Urinary bladder (tissue), 4 donors: ENCODE data around the gene HSH2D. TPM values are rescaled to one million over a fixed set of nuclear protein-coding genes. Genes with fewer than 3 reads are reported as not detected.
"Not testable (repeated sequence)": the region's sequence is repeated elsewhere in the genome, so short reads cannot be mapped to it uniquely, and the experiment has no call there.

Experiments
- DNase-seq: peaks from one replicate; pipeline ENCODE4 v3.0.0-alpha.2; 2015; ENCODE audit errors: extremely low spot score
- H3K27ac ChIP-seq: one replicate; pipeline ENCODE4 v1.5.1; 2013; ENCODE audit warnings: low read depth, mild to moderate bottlenecking, moderate library complexity
- H3K36me3 ChIP-seq: one replicate; pipeline ENCODE4 v1.6.1; 2013; ENCODE audit warnings: mild to moderate bottlenecking, moderate library complexity; ENCODE audit not compliant: insufficient read depth
- H3K4me1 ChIP-seq: one replicate; pipeline ENCODE4 v1.6.1; 2013; ENCODE audit warnings: mild to moderate bottlenecking, moderate library complexity; ENCODE audit not compliant: insufficient read depth
- H3K4me3 ChIP-seq: one replicate; pipeline ENCODE4 v1.5.1; 2013; ENCODE audit warnings: low read depth, low read length
- WGBS: extraction: QIAGEN DNeasy Blood & Tissue Kit; methylation state at CpG from one replicate; pipeline ENCODE4 v1.1.7; 2013; 5-methylcytosine and 5-hydroxymethylcytosine counted together
- polyA plus RNA-seq: library from polyadenylated mRNA; stranded (reverse); fragments of 200-250 nt; gene quantifications from one replicate; pipeline ENCODE4 v1.2.3, GENCODE V29; 2013
- total RNA-seq: library from RNA; depleted of rRNA; stranded (reverse); fragments of >200 nt; gene quantifications from one replicate; pipeline ENCODE4 v1.2.3, GENCODE V29; 2014
- donor health status: healthy with polysubstance abuse.
- donor health status: healthy.

HSH2D gene
- total and polyA plus RNA-seq, 2 donors: 1.9 to 2.4 TPM

GRCh38 chr19:16155128-16155527 lies 11.6 kb downstream of the HSH2D start:
- 76% methylated on average over 1 of the region's 1 CpG for WGBS
- DNase-seq: no peak
- no peaks in the 10 kb centered on the region for H3K36me3 ChIP-seq
- no peaks in the 10 kb centered on the region for H3K4me1 ChIP-seq
- no peak overlapping the region for H3K4me3 ChIP-seq
- H3K27ac ChIP-seq: no peak overlapping the region

GRCh38 chr19:16156904-16157303 lies 13.4 kb downstream of the HSH2D start:
- Histone ChIP-seq H3K27ac (no peak overlapping the region), H3K36me3 (no peaks in the 10 kb centered on the region), H3K4me3 (no peak overlapping the region), H3K4me1 (no peaks in the 10 kb centered on the region)
- DNase-seq: no peak
- 75% methylated on average over 6 of the region's 6 CpGs for WGBS

GRCh38 chr19:16157601-16158000 lies 14.1 kb downstream of the HSH2D start:
- Histone ChIP-seq H3K4me1 (no peaks in the 10 kb centered on the region), H3K4me3 (no peak overlapping the region), H3K36me3 (no peaks in the 10 kb centered on the region), H3K27ac (no peak overlapping the region)
- DNase-seq: no peak
- WGBS: 88% methylated on average over 10 of the region's 10 CpGs

GRCh38 chr19:16159655-16160054 lies 16.2 kb downstream of the HSH2D start:
- Histone ChIP-seq H3K4me1 (no peaks in the 10 kb centered on the region), H3K4me3 (no peak overlapping the region), H3K27ac (no peak overlapping the region), H3K36me3 (no peaks in the 10 kb centered on the region)
- 90% methylated on average over 5 of the region's 5 CpGs for whole genome bisulfite sequencing
- DNase-seq: no peak

- Histone ChIP-seq H3K4me3 (no peak overlapping the region), H3K27ac (no peak overlapping the region), H3K36me3 (no peaks in the 10 kb centered on the region), H3K4me1 (no peaks in the 10 kb centered on the region)
- WGBS: 68% methylated on average over 6 of the region's 6 CpGs
- no peak for DNase-seq
Observed at GRCh38 chr19:16160445-16160942, 17.0 kb downstream of the HSH2D start.

- H3K4me3 ChIP-seq: no peak overlapping the region
- H3K4me1 ChIP-seq: no peaks in the 10 kb centered on the region
- no peaks in the 10 kb centered on the region for H3K36me3 ChIP-seq
- 72% methylated on average over 14 of the region's 14 CpGs for WGBS
- no peak overlapping the region for H3K27ac ChIP-seq
- no peak for DNase-seq
Observed at GRCh38 chr19:16160943-16161560, 17.6 kb downstream of the HSH2D start.

GRCh38 chr19:16161840-16162239 lies 18.4 kb downstream of the HSH2D start:
- Histone ChIP-seq H3K27ac (no peak overlapping the region), H3K36me3 (no peaks in the 10 kb centered on the region), H3K4me1 (no peaks in the 10 kb centered on the region), H3K4me3 (no peak overlapping the region)
- no peak for DNase-seq
- WGBS: 71% methylated on average over 3 of the region's 3 CpGs

GRCh38 chr19:16164222-16164890 lies 20.9 kb downstream of the HSH2D start:
- H3K4me3 ChIP-seq: no peak overlapping the region
- no peaks in the 10 kb centered on the region for H3K36me3 ChIP-seq
- H3K27ac ChIP-seq: no peak overlapping the region
- DNase-seq: no peak
- H3K4me1 ChIP-seq: no peaks in the 10 kb centered on the region
- WGBS: 84% methylated on average over 13 of the region's 13 CpGs

- Histone ChIP-seq H3K27ac (no peak overlapping the region), H3K4me3 (no peak overlapping the region), H3K36me3 (no peaks in the 10 kb centered on the region), H3K4me1 (no peaks in the 10 kb centered on the region)
- 89% methylated on average over 1 of the region's 1 CpG for WGBS
- DNase-seq: no peak
Observed at GRCh38 chr19:16166417-16166816, 22.9 kb downstream of the HSH2D start.

- no peaks in the 10 kb centered on the region for H3K36me3 ChIP-seq
- no peak overlapping the region for H3K4me3 ChIP-seq
- no peak for DNase-seq
- WGBS: 91% methylated on average over 5 of the region's 5 CpGs
- no peak overlapping the region for H3K27ac ChIP-seq
- H3K4me1 ChIP-seq: no peaks in the 10 kb centered on the region
Observed at GRCh38 chr19:16167055-16167454, 23.6 kb downstream of the HSH2D start.

GRCh38 chr19:16168465-16169081 lies 25.1 kb downstream of the HSH2D start:
- Histone ChIP-seq H3K36me3 (no peaks in the 10 kb centered on the region), H3K4me1 (no peaks in the 10 kb centered on the region), H3K27ac (no peak overlapping the region), H3K4me3 (no peak overlapping the region)
- DNase-seq: no peak
- 57% methylated on average over 2 of the region's 2 CpGs for WGBS

GRCh38 chr19:16170134-16170533 lies 26.6 kb downstream of the HSH2D start:
- Histone ChIP-seq H3K4me3 (no peak overlapping the region), H3K4me1 (no peaks in the 10 kb centered on the region), H3K27ac (no peak overlapping the region), H3K36me3 (no peaks in the 10 kb centered on the region)
- DNase-seq: no peak
- 88% methylated on average over 1 of the region's 1 CpG for WGBS

GRCh38 chr19:16175954-16176353 lies 32.5 kb downstream of the HSH2D start:
- H3K36me3 ChIP-seq: no peaks in the 10 kb centered on the region
- no peak overlapping the region for H3K27ac ChIP-seq
- 57% methylated on average over 2 of the region's 2 CpGs for WGBS
- DNase-seq: no peak
- H3K4me3 ChIP-seq: no peak overlapping the region
- H3K4me1 ChIP-seq: no peaks in the 10 kb centered on the region

GRCh38 chr19:16178866-16179265 lies 35.4 kb downstream of the HSH2D start:
- DNase-seq, H3K4me3 ChIP-seq: not testable (repeated sequence)
- WGBS: 88% methylated on average over 5 of the region's 5 CpGs

More at GRCh38 chr19:16178866-16179265, 35.4 kb downstream of the HSH2D start:
- H3K36me3 ChIP-seq, H3K27ac ChIP-seq, H3K4me1 ChIP-seq: not testable (repeated sequence)
